K562 (cell line): Measurements from ENCODE around the gene HNRNPA3. TPM values are rescaled to one million over a fixed set of nuclear protein-coding genes. Genes with fewer than 3 reads are reported as not detected.
A peak's percentile ranks its signal among the peaks of the same experiment; 100 is the strongest.

ENCODE experiments used
- ATAC-seq: fragments of 200-7000 bp; cut with Tn5 transposase; 3 replicates; pipeline ENCODE4 v1.9.1; 2020; ENCODE audit warnings: moderate library complexity
- BruUV-seq: library from RNA; stranded (reverse); fragments of 400-500 nt; replicated peaks from 2 replicates; lab custom pipeline; 2021; lab: Mats Ljungman, UMichigan
- CTCF ChIA-PET: fragments of 300-600 bp; formaldehyde crosslinking; extraction: SDS; loops from one replicate; lab custom pipeline; 2021; ENCODE audit warnings: low intra/inter-chr PET ratio; lab: Yijun Ruan, JAX
- POLR2A ChIA-PET: fragments of 300-600, 350-650 bp; sonication (Branson Sonifier 250); formaldehyde crosslinking; extraction: SDS; loops from one replicate; lab custom pipeline; 2021; ENCODE audit warnings: antibody characterized with exemption, inconsistent platforms; lab: Yijun Ruan, JAX
- DNase-seq, 4 experiments: peaks; one replicate each; pipeline versions ENCODE4 v3.0.0 to v3.0.0-alpha.2; 2011 to 2018; ENCODE audit warnings: low spot score in 3 of 4, mixed read lengths in 3 of 4; ENCODE audit errors: extremely low read depth in 1 of 4
- FAIRE-seq: peaks from 2 replicates; lab custom pipeline; 2011; peaks lifted over from hg19 to GRCh38; lab: Jason Lieb, UNC
- H2AFZ ChIP-seq: 2 replicates; pipeline ENCODE4 v1.6.0; 2011; ENCODE audit warnings: low read depth, low read length, control low read depth, inconsistent platforms
- H3K27ac ChIP-seq: fragments of 200-600 bp; 3 replicates; pipeline ENCODE4 v1.8.0; 2011; ENCODE audit warnings: low read depth, mild to moderate bottlenecking, control low read depth, inconsistent platforms, low read length, moderate library complexity, mixed read lengths; ENCODE audit errors: extremely low read depth
- H3K27me3 ChIP-seq, 2 experiments: fragments of 300-600 bp in 1 of 2; 2 replicates in 1 of 2; 3 replicates in 1 of 2; pipeline versions ENCODE4 v1.6.0 to v1.8.0; 2011; ENCODE audit warnings: inconsistent platforms in 2 of 2, low read length in 2 of 2, mild to moderate bottlenecking in 1 of 2, mixed read lengths in 1 of 2, moderate library complexity in 1 of 2; ENCODE audit not compliant: control insufficient read depth in 2 of 2, insufficient read depth in 2 of 2
- H3K36me3 ChIP-seq: fragments of 300-600 bp; 3 replicates; pipeline ENCODE4 v1.8.0; 2011; ENCODE audit warnings: mild to moderate bottlenecking, low read length, inconsistent platforms; ENCODE audit not compliant: control insufficient read depth, insufficient read depth
- H3K4me1 ChIP-seq, 2 experiments: fragments of 200-600 bp in 1 of 2; replicated peaks in 1 of 2; 2 replicates in 1 of 2; 3 replicates in 1 of 2; pipeline versions ENCODE4 v1.5.1 to v1.8.0; 2011; ENCODE audit warnings: inconsistent platforms in 2 of 2, low read length in 2 of 2, mild to moderate bottlenecking in 1 of 2, mixed read lengths in 1 of 2, moderate library complexity in 1 of 2; ENCODE audit not compliant: control insufficient read depth in 2 of 2, insufficient read depth in 2 of 2
- H3K4me2 ChIP-seq: 2 replicates; pipeline ENCODE4 v1.6.1; 2011; ENCODE audit warnings: low read length, control low read depth, inconsistent platforms, mixed read lengths; ENCODE audit not compliant: insufficient read depth
- H3K4me3 ChIP-seq: fragments of 200-600 bp; sonication (generic), shearing (Covaris generic); 2 replicates; pipeline ENCODE4 v1.5.1; 2016; ENCODE audit warnings: control low read depth, inconsistent platforms
- H3K79me2 ChIP-seq: fragments of 200-600 bp; 3 replicates; pipeline ENCODE4 v1.8.0; 2011; ENCODE audit warnings: low read length, inconsistent platforms; ENCODE audit not compliant: control insufficient read depth, insufficient read depth
- H3K9ac ChIP-seq, 2 experiments: 2 replicates each; pipeline versions ENCODE4 v1.6.0 to v1.6.1; 2011; ENCODE audit warnings: low read depth in 2 of 2, low read length in 2 of 2, control low read depth in 1 of 2, inconsistent platforms in 1 of 2, mild to moderate bottlenecking in 1 of 2, mixed read lengths in 1 of 2; ENCODE audit not compliant: insufficient read depth in 1 of 2
- H3K9me1 ChIP-seq: one replicate; pipeline ENCODE4 v1.6.0; 2011; ENCODE audit warnings: inconsistent platforms, mild to moderate bottlenecking, low read length, moderate library complexity; ENCODE audit not compliant: control insufficient read depth, insufficient read depth
- H3K9me3 ChIP-seq: replicated peaks from 2 replicates; pipeline ENCODE4 v1.5.1; 2011; ENCODE audit warnings: low read depth, low read length, inconsistent platforms; ENCODE audit not compliant: control insufficient read depth, insufficient read depth
- H4K20me1 ChIP-seq: replicated peaks from 2 replicates; pipeline ENCODE4 v1.6.1; 2011; ENCODE audit warnings: low read length, inconsistent platforms, mixed read lengths; ENCODE audit not compliant: control insufficient read depth, insufficient read depth
- ATF7 ChIP-seq: fragments of 450-650 bp; IDR thresholded peaks from 2 replicates; pipeline ENCODE4 v1.7.1; 2014; ENCODE audit warnings: mild to moderate bottlenecking, moderate library complexity
- COPS2 ChIP-seq: fragments of 450-650 bp; conservative IDR thresholded peaks from 2 replicates; pipeline ENCODE4 v1.6.1; 2016; ENCODE audit warnings: mild to moderate bottlenecking, moderate library complexity
- FOXP1 ChIP-seq: sonication (generic); formaldehyde crosslinking; IDR thresholded peaks from 2 replicates; pipeline ENCODE4 v1.8.0; 2022; ENCODE audit warnings: mild to moderate bottlenecking, missing genetic modification reagents
- GABPB2 ChIP-seq: fragments of 250-450 bp; sonication (Bioruptor Pico); conservative IDR thresholded peaks from 2 replicates; pipeline ENCODE4 v1.5.1; 2021; ENCODE audit warnings: mild to moderate bottlenecking
- KAT7 ChIP-seq: sonication (generic); formaldehyde crosslinking; IDR thresholded peaks from 2 replicates; pipeline ENCODE4 v1.8.0; 2022; ENCODE audit warnings: missing genetic modification reagents, mild to moderate bottlenecking, borderline replicate concordance
- MCM2 ChIP-seq: fragments of 450-650 bp; IDR thresholded peaks from 2 replicates; pipeline ENCODE4 v1.6.1; 2017; ENCODE audit warnings: low read depth, mild to moderate bottlenecking
- NFATC3 ChIP-seq: fragments of 450-650 bp; IDR thresholded peaks from 2 replicates; pipeline ENCODE4 v1.6.1; 2017; ENCODE audit warnings: mild to moderate bottlenecking
- POLR2A ChIP-seq: fragments of 450-650 bp; conservative IDR thresholded peaks from 2 replicates; pipeline ENCODE4 v1.6.1; 2016
- POLR2AphosphoS2 ChIP-seq: IDR thresholded peaks from 2 replicates; pipeline ENCODE4 v1.6.1; 2012; ENCODE audit warnings: low read length, improper control_type of control experiment
- RHOXF2B ChIP-seq: fragments of 250-450 bp; sonication (Bioruptor Pico); conservative IDR thresholded peaks from 2 replicates; pipeline ENCODE4 v1.5.1; 2021
- SUPT5H ChIP-seq: fragments of 450-650 bp; IDR thresholded peaks from 2 replicates; pipeline ENCODE4 v1.6.1; 2016
- TCFL5 ChIP-seq: fragments of 250-450 bp; sonication (Bioruptor Pico); conservative IDR thresholded peaks from 2 replicates; pipeline ENCODE4 v1.6.1; 2021; ENCODE audit warnings: mild to moderate bottlenecking, moderate library complexity, matching md5 sums
- ZNF253 ChIP-seq: fragments of 250-450 bp; sonication (Bioruptor Pico); conservative IDR thresholded peaks from 2 replicates; pipeline ENCODE4 v1.6.1; 2021; ENCODE audit warnings: mild to moderate bottlenecking
- ZNF699 ChIP-seq: fragments of 250-450 bp; sonication (Bioruptor Pico); IDR thresholded peaks from 2 replicates; pipeline ENCODE4 v1.8.0; 2021; ENCODE audit warnings: mild to moderate bottlenecking, moderate library complexity; ENCODE audit not compliant: insufficient replicate concordance
- ZNF778 ChIP-seq: fragments of 450-650 bp; formaldehyde crosslinking; IDR thresholded peaks from 2 replicates; pipeline ENCODE4 v1.4.0; 2020; ENCODE audit warnings: mild to moderate bottlenecking, moderate library complexity
- WGBS: fragments of 100-300 bp; shearing (Covaris generic); methylation state at CpG from one replicate; pipeline ENCODE4 v1.1.6; 2016; ENCODE audit warnings: low coverage, mixed read lengths; ENCODE audit not compliant: insufficient coverage; ENCODE audit errors: missing lambda C conversion rate; 5-methylcytosine and 5-hydroxymethylcytosine counted together
- in situ Hi-C: fragments of 300-500 bp; cut with MboI; formaldehyde crosslinking; loops from 4 replicates; pipeline ENCODE4 v1.15.0; 2018; ENCODE audit warnings: inconsistent platforms, mixed read lengths
- intact Hi-C: fragments of 100-400 bp; cut with micrococcal nuclease; formaldehyde crosslinking; loops from 2 replicates; pipeline ENCODE4 v1.14.2; 2022
- polyA plus RNA-seq, 8 experiments: library from polyadenylated mRNA; depleted of rRNA in 4 of 8; stranded (reverse) in 5 of 8; unstranded in 3 of 8; fragments of >200 nt; fragmentation: Nextera tagmentation in 2 of 8; fragmentation: Illumina TruSeq in 1 of 8; extraction: Ambion mirVana in 2 of 8; extraction: Trizol in 1 of 8; gene quantifications; 2 replicates each; pipeline versions ENCODE4 v1.2.1 to v1.2.3, GENCODE V29; 2011 to 2014; ENCODE audit warnings: inconsistent platforms in 1 of 8, missing spikeins in 1 of 8
- total RNA-seq, 7 experiments: library from RNA; depleted of rRNA in 6 of 7; stranded (reverse); fragments of >200 nt in 6 of 7; fragmentation: Illumina TruSeq in 2 of 7; extraction: Trizol in 2 of 7; gene quantifications; 2 replicates each; pipeline versions ENCODE4 v1.2.1 to v1.2.3, GENCODE V29; 2011 to 2021; ENCODE audit warnings: low replicate concordance in 1 of 7
- TF ChIP-seq, protein P1 (sequence below): fragments of 450-650 bp; IDR thresholded peaks from 2 replicates; pipeline ENCODE4 v1.6.1; 2016
- TF ChIP-seq, protein P2 (sequence below): fragments of 450-650 bp; IDR thresholded peaks from 2 replicates; pipeline ENCODE4 v1.7.1; 2018; ENCODE audit warnings: mild to moderate bottlenecking, low read depth; ENCODE audit not compliant: partially characterized antibody

The HNRNPA3 gene
- total and polyA plus RNA-seq, 9 of the 15 experiments (the other 6 are each of a cell fraction or from before 2014, with no cell fraction given), result 72.8 to 428 (median 192) TPM

DNA sequence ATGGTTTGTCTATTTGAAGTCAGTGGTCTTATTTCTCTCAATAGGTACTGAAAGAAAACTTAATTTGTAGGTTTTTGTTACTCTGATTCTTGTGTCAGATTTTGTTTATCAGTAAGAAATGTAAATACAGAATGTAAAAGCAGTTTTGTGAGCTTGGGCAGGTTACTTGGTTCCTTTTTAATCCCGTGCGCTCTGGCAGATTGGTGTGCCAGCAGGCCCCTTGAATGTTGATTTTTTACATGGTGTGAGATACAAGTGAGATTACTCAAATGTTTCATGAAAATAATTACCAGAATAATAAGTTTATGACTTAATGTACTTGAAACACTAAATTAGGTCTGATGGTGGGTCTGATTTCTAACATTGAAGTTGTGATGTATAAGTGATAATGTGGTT lies 13.4 kb downstream of the HNRNPA3 start (continued):
- no peak for TF ChIP-seq TCFL5
- TF ChIP-seq ZNF778 (CRISPR knock-in tag), result no peak
- 0 out of 2 replicates have a peak, but pooled peaks have one; percentile 23 for TF ChIP-seq NFATC3

GRCh38 chr2:177229442-177230242 lies 17.0 kb downstream of the HNRNPA3 start:
- H3K4me3 ChIP-seq, result no peak overlapping the region
- H3K36me3 ChIP-seq, result peaks cover 62% of the 10 kb centered on the region
- DNase-seq (no peak), ATAC-seq (peak; percentile 32), FAIRE-seq (no peak)
- WGBS, result 93% methylated on average over 8 of the region's 8 CpGs
- BruUV-seq, result no TSS peak
- intact Hi-C loops (loop anchor here (2.0 kb wide), 1 partner anchor 25 kb away; no protein-coding TSS in a partner anchor), in situ Hi-C loops (no loop called here)
- H3K9me3 ChIP-seq, result no peaks in the 10 kb centered on the region
- no peak overlapping the region for H3K9ac ChIP-seq
- ChIA-PET CTCF (no interaction called here), POLR2A (interaction anchor here (0.6 to 6.7 kb wide), 11 partner anchors 8 to 1542 kb away, joined by 3 to 70 read pairs (median 5); partner anchors contain the start of gene NFE2L2)
- H3K27me3 ChIP-seq, result no peaks in the 10 kb centered on the region
- H3K4me2 ChIP-seq, result no peak overlapping the region
- peaks cover 21% of the 10 kb centered on the region for H3K79me2 ChIP-seq
- no peaks in the 10 kb centered on the region for H3K9me1 ChIP-seq
- no peak overlapping the region for H3K27ac ChIP-seq
- H4K20me1 ChIP-seq, result no peaks in the 10 kb centered on the region
- peaks cover 0 to 2% of the 10 kb centered on the region in 2 experiments; a peak in 2 of 5 replicates for H3K4me1 ChIP-seq
- no peak overlapping the region for H2AFZ ChIP-seq
- TF ChIP-seq ZNF699 (no peak), SUPT5H (peak; percentile 71), POLR2AphosphoS2 (peak; percentile 69), POLR2A (peak; percentile 60), ZNF253 (0 out of 2 replicates have a peak, but pooled peaks have one; percentile 17), FOXP1 (CRISPR knock-in tag) (peak; percentile 65; the same call in 1 of the 2 replicates), MCM2 (no peak), ATF7 (no peak), GABPB2 (CRISPR knock-in tag) (no peak; the same call in 1 of the 2 replicates), COPS2 (no peak), RHOXF2B (CRISPR knock-in tag) (0 out of 2 replicates have a peak, but pooled peaks have one; percentile 30), KAT7 (no peak)
- TF ChIP-seq, protein P1, sequence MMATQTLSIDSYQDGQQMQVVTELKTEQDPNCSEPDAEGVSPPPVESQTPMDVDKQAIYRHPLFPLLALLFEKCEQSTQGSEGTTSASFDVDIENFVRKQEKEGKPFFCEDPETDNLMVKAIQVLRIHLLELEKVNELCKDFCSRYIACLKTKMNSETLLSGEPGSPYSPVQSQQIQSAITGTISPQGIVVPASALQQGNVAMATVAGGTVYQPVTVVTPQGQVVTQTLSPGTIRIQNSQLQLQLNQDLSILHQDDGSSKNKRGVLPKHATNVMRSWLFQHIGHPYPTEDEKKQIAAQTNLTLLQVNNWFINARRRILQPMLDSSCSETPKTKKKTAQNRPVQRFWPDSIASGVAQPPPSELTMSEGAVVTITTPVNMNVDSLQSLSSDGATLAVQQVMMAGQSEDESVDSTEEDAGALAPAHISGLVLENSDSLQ, result peak; percentile 48; the same call in 1 of the 2 replicates
- TF ChIP-seq, protein P2, sequence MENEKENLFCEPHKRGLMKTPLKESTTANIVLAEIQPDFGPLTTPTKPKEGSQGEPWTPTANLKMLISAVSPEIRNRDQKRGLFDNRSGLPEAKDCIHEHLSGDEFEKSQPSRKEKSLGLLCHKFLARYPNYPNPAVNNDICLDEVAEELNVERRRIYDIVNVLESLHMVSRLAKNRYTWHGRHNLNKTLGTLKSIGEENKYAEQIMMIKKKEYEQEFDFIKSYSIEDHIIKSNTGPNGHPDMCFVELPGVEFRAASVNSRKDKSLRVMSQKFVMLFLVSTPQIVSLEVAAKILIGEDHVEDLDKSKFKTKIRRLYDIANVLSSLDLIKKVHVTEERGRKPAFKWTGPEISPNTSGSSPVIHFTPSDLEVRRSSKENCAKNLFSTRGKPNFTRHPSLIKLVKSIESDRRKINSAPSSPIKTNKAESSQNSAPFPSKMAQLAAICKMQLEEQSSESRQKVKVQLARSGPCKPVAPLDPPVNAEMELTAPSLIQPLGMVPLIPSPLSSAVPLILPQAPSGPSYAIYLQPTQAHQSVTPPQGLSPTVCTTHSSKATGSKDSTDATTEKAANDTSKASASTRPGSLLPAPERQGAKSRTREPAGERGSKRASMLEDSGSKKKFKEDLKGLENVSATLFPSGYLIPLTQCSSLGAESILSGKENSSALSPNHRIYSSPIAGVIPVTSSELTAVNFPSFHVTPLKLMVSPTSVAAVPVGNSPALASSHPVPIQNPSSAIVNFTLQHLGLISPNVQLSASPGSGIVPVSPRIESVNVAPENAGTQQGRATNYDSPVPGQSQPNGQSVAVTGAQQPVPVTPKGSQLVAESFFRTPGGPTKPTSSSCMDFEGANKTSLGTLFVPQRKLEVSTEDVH, result peak; percentile 48
